Prostate gland (tissue), 2 donors: ENCODE results near the gene ASAP3.

Experiments
- POLR2AphosphoS5 ChIP-seq: sonication (generic); formaldehyde crosslinking; IDR thresholded peaks from one replicate; pipeline ENCODE4 v1.6.1; 2017; ENCODE audit warnings: antibody characterized with exemption
- TF ChIP-seq, protein P1 (sequence below), 4 experiments: fragments of 200-600 bp in 2 of 4; fragments of 450-650 bp in 2 of 4; sonication (generic) in 2 of 4; IDR thresholded peaks; 1 replicate in 3 of 4; 2 replicates in 1 of 4; pipeline ENCODE4 v1.5.1; 2016 to 2019; ENCODE audit warnings: antibody characterized with exemption in 4 of 4, mild to moderate bottlenecking in 2 of 4, moderate library complexity in 2 of 4

GRCh38 chr1:23481026-23481597 is 2.9 kb downstream of the ASAP3 start:
- TF ChIP-seq, protein P1, sequence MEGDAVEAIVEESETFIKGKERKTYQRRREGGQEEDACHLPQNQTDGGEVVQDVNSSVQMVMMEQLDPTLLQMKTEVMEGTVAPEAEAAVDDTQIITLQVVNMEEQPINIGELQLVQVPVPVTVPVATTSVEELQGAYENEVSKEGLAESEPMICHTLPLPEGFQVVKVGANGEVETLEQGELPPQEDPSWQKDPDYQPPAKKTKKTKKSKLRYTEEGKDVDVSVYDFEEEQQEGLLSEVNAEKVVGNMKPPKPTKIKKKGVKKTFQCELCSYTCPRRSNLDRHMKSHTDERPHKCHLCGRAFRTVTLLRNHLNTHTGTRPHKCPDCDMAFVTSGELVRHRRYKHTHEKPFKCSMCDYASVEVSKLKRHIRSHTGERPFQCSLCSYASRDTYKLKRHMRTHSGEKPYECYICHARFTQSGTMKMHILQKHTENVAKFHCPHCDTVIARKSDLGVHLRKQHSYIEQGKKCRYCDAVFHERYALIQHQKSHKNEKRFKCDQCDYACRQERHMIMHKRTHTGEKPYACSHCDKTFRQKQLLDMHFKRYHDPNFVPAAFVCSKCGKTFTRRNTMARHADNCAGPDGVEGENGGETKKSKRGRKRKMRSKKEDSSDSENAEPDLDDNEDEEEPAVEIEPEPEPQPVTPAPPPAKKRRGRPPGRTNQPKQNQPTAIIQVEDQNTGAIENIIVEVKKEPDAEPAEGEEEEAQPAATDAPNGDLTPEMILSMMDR (IDR thresholded peaks at IDR 0.05): no peak
- no peak for TF ChIP-seq POLR2AphosphoS5
